Parathyroid adenoma (tissue), 2 donors: ENCODE data around the gene F8.
"Not testable (repeated sequence)": the region's sequence is repeated elsewhere in the genome, so short reads cannot be mapped to it uniquely, and the experiment has no call there.

ENCODE experiments used
- H2AFZ ChIP-seq: fragments of 300-600 bp; sonication (generic); one replicate; pipeline ENCODE4 v1.7.0; 2017; ENCODE audit warnings: antibody characterized with exemption, mild to moderate bottlenecking
- H3K27ac ChIP-seq: fragments of 300-600 bp; sonication (generic); one replicate; pipeline ENCODE4 v1.7.0; 2017
- H3K27me3 ChIP-seq: fragments of 300-600 bp; sonication (generic); one replicate; pipeline ENCODE4 v1.7.0; 2017; ENCODE audit warnings: low read length; ENCODE audit not compliant: control insufficient read depth, insufficient read depth
- H3K36me3 ChIP-seq: fragments of 300-600 bp; sonication (generic); one replicate; pipeline ENCODE4 v1.7.0; 2017; ENCODE audit warnings: low read length; ENCODE audit not compliant: control insufficient read depth, insufficient read depth
- H3K4me1 ChIP-seq: fragments of 300-600 bp; sonication (generic); one replicate; pipeline ENCODE4 v1.7.0; 2017; ENCODE audit warnings: control low read depth
- H3K4me2 ChIP-seq: fragments of 300-600 bp; sonication (generic); one replicate; pipeline ENCODE4 v1.7.0; 2017; ENCODE audit warnings: low read length
- H3K4me3 ChIP-seq: fragments of 300-600 bp; sonication (generic); one replicate; pipeline ENCODE4 v1.7.0; 2017; ENCODE audit warnings: low read depth, low read length
- H3K79me2 ChIP-seq: fragments of 300-600 bp; sonication (generic); one replicate; pipeline ENCODE4 v1.7.0; 2017; ENCODE audit warnings: control low read depth
- H3K9ac ChIP-seq: fragments of 300-600 bp; sonication (generic); one replicate; pipeline ENCODE4 v1.7.0; 2017; ENCODE audit warnings: mild to moderate bottlenecking
- H3K9me3 ChIP-seq: fragments of 300-600 bp; sonication (generic); one replicate; pipeline ENCODE4 v1.7.0; 2017; ENCODE audit warnings: low read length; ENCODE audit not compliant: control insufficient read depth
- TF ChIP-seq, protein P1 (sequence below): fragments of 300-600 bp; sonication (generic); IDR thresholded peaks from one replicate; pipeline ENCODE4 v1.7.0; 2017; ENCODE audit warnings: antibody characterized with exemption, mild to moderate bottlenecking
- donor health status: primary hyperparathyroidism.

F8 gene

DNA sequence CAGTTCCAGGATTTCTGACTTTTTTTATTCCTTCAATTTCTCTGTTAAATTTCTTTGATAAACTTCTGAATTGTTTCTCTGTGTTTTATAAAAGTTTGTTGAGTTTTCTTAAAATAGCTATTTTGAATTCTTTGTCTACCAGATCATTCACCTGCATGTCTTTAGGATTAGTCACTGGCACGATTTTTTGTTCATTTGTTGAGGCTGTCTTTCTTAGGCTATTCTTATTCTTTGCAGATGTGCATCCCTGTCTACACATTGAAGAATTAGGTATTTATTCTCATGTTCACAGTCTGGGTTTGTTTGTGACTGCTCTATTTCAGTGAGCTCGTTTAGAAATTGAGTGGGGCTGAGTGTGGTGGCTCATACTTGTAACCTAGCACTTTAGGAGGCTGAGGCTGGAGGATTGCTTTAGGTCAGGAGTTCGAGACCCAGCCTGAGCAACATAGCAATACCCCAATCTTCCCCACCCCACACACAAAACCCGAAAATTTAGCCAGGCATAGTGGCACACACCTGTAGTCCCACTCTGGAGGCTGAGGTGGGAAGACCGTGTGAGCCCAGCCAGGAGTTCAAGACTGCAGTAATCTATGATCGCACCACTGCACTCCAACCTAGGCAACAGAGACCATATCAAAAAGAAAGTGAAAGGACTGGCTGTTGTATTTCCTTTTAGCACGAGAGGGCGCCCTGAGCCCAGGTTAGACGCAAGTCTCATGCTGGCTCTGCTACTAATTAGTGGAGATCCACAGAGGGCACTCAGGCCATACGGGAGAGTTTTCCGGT is 42.0 kb downstream of the F8 start:
- H3K9me3 ChIP-seq = no peaks in the 10 kb centered on the region
- no peaks in the 10 kb centered on the region for H3K36me3 ChIP-seq
- peak overlapping the region; percentile 37 for H3K4me3 ChIP-seq
- no peak overlapping the region for H3K9ac ChIP-seq
- H3K27me3 ChIP-seq = no peaks in the 10 kb centered on the region
- peak overlapping the region; percentile 72 for H3K4me2 ChIP-seq
- TF ChIP-seq, protein P1, sequence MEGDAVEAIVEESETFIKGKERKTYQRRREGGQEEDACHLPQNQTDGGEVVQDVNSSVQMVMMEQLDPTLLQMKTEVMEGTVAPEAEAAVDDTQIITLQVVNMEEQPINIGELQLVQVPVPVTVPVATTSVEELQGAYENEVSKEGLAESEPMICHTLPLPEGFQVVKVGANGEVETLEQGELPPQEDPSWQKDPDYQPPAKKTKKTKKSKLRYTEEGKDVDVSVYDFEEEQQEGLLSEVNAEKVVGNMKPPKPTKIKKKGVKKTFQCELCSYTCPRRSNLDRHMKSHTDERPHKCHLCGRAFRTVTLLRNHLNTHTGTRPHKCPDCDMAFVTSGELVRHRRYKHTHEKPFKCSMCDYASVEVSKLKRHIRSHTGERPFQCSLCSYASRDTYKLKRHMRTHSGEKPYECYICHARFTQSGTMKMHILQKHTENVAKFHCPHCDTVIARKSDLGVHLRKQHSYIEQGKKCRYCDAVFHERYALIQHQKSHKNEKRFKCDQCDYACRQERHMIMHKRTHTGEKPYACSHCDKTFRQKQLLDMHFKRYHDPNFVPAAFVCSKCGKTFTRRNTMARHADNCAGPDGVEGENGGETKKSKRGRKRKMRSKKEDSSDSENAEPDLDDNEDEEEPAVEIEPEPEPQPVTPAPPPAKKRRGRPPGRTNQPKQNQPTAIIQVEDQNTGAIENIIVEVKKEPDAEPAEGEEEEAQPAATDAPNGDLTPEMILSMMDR = peak; percentile 63
- no peaks in the 10 kb centered on the region for H3K4me1 ChIP-seq
- H3K27ac ChIP-seq = no peak overlapping the region
- peak overlapping the region; percentile 68 for H2AFZ ChIP-seq
- no peaks in the 10 kb centered on the region for H3K79me2 ChIP-seq

DNA sequence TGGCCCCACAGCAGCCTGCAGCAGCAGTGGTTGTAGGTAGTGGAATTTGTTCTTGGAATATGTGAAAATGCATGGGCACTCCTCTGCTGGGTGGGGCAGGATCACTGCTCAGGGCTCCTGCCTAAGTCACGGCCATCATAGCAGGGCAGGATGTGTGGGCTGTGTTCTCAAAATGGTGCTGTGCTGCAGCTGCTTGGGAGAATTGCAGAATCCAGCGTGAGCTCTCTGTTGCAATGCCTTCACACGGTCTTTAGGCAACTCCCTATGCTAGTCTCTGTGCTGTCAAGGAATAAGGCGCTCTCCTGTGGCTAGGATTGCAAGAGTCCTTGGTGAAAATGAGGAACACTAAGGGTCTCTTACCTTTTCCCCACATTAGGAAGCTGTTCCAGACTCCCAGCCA is 42.9 kb downstream of the F8 start:
- no peak overlapping the region for H3K9ac ChIP-seq
- H3K4me1 ChIP-seq = no peaks in the 10 kb centered on the region
- no peaks in the 10 kb centered on the region for H3K27me3 ChIP-seq
- no peaks in the 10 kb centered on the region for H3K36me3 ChIP-seq
- TF ChIP-seq, protein P1 = no peak
- no peak overlapping the region for H3K4me2 ChIP-seq
- no peak overlapping the region for H3K27ac ChIP-seq
- no peaks in the 10 kb centered on the region for H3K9me3 ChIP-seq
- H2AFZ ChIP-seq = no peak overlapping the region
- H3K4me3 ChIP-seq = no peak overlapping the region
- no peaks in the 10 kb centered on the region for H3K79me2 ChIP-seq

DNA sequence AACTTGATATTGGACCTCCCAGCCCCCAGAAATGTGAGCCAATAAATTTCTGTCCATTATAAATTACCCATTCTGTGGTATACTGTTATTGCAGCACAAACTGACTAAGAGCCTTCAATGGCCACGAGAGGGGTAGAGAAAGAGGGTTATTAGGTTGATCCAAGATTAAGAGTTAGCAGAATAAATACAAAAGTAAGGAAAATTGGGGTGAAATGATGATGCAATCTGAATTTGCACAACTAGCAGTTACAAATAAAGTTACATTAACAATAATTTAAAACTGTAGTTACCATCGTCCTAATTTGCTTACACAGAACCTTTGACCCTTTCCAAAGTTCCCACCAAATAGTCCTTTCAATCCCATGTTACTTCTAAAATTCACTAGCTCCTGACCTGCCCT is 54.2 kb downstream of the F8 start:
- no peaks in the 10 kb centered on the region for H3K27me3 ChIP-seq
- H3K79me2 ChIP-seq = no peaks in the 10 kb centered on the region
- TF ChIP-seq, protein P1 = no peak
- H3K36me3 ChIP-seq = no peaks in the 10 kb centered on the region
- H2AFZ ChIP-seq = no peak overlapping the region
- no peaks in the 10 kb centered on the region for H3K9me3 ChIP-seq
- H3K4me2 ChIP-seq = no peak overlapping the region
- H3K4me1 ChIP-seq = no peaks in the 10 kb centered on the region
- no peak overlapping the region for H3K4me3 ChIP-seq
- H3K9ac ChIP-seq = no peak overlapping the region
- no peak overlapping the region for H3K27ac ChIP-seq

DNA sequence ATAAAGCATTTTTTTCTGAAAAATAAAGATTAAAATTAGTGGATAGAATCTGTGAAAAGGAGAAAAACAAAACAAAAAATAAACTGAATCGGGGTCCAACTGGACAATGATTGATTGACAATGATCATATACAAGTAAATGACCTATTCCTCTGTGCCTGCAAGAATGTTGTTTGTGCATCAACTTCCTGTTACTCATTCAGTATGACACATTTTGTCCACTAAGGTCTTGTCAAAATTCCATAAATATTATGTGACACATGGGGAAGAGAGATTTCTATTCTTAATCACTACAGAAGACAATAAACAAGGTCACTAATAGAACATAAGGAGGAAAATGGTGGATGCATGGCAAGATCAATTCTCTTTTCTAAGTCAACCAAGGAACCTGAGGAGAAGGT is 54.9 kb downstream of the F8 start:
- Histone ChIP-seq H3K36me3 (no peaks in the 10 kb centered on the region), H3K27ac (no peak overlapping the region), H3K9ac (no peak overlapping the region), H3K4me1 (no peaks in the 10 kb centered on the region), H2AFZ (no peak overlapping the region), H3K9me3 (no peaks in the 10 kb centered on the region), H3K4me2 (no peak overlapping the region), H3K4me3 (no peak overlapping the region), H3K79me2 (no peaks in the 10 kb centered on the region), H3K27me3 (no peaks in the 10 kb centered on the region)
- TF ChIP-seq, protein P1 = no peak

DNA sequence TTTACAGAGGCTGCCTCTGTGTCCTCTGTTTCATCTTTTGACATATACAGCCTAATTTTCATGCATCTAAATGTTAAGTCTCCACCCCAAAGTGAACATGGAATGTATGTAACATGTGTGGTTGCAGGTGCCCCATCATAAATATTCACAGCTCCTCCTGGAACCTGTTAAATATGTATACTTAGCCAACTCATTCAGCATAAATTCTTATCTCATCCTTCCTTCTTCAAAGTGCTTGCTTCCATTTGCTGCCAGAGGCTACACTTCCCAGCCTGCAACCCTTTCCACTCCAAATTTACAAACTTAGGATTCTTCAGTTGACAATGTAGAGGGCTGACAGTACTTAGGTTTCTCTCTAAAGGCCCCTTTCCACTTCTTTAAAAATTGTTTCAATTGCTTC is 60.6 kb downstream of the F8 start:
- Histone ChIP-seq H3K4me3 (no peak overlapping the region), H3K27ac (no peak overlapping the region), H3K4me1 (no peaks in the 10 kb centered on the region), H3K27me3 (no peaks in the 10 kb centered on the region), H3K79me2 (no peaks in the 10 kb centered on the region), H3K9me3 (no peaks in the 10 kb centered on the region), H2AFZ (no peak overlapping the region), H3K36me3 (no peaks in the 10 kb centered on the region), H3K4me2 (no peak overlapping the region), H3K9ac (no peak overlapping the region)
- TF ChIP-seq, protein P1 = no peak

DNA sequence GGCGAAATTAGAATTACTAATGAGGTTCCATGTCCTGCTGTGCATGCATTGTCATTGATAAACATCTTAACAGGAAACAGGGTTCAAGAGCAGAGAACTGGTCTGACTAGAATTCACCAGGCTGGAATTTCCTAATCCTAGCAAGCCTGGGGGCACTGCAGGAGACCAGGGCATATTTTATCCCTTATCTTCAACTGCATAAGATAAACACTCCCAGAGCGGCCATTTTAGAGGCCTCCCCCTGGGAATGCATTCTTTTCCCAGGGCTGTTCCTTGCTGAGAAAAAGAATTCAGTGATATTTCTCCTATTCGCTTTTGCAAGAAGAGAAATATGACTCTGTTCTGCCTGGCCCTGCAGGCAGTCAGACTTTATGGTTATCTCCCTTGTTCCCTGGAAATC is 66.7 kb downstream of the F8 start:
- H3K4me2 ChIP-seq, H2AFZ ChIP-seq, H3K4me1 ChIP-seq, H3K27me3 ChIP-seq, H3K9ac ChIP-seq, H3K36me3 ChIP-seq, H3K79me2 ChIP-seq, H3K4me3 ChIP-seq, H3K9me3 ChIP-seq, H3K27ac ChIP-seq: not testable (repeated sequence)

DNA sequence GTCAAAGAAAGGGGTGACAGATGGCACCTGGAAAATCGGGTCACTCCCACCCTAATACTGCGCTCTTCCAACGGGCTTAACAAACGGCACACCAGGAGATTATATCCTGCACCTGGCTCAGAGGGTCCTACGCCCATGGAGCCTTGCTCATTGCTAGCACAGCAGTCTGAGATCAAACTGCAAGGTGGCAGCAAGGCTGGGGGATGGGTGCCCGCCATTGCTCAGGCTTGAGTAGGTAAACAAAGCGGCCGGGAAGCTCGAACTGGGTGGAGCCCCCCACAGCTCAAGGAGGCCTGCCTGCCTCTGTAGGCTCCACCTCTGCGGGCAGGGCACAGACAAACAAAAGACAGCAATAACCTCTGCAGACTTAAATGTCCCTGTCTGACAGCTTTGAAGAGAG is 83.3 kb downstream of the F8 start:
- H3K4me1 ChIP-seq, H3K9ac ChIP-seq, H3K79me2 ChIP-seq, H3K4me3 ChIP-seq, H2AFZ ChIP-seq, H3K4me2 ChIP-seq, H3K36me3 ChIP-seq, H3K9me3 ChIP-seq, H3K27me3 ChIP-seq, H3K27ac ChIP-seq: not testable (repeated sequence)
